Nucleus accumbens (tissue), 56 donors: Measurements from ENCODE around the gene THUMPD1.
"Not testable (repeated sequence)": the region's sequence is repeated elsewhere in the genome, so short reads cannot be mapped to it uniquely, and the experiment has no call there.

Source experiments
- DNase-seq, 56 donors: peaks; one replicate each; lab custom pipeline; 2025; lab: John Stamatoyannopoulos, UW

THUMPD1 gene

DNA sequence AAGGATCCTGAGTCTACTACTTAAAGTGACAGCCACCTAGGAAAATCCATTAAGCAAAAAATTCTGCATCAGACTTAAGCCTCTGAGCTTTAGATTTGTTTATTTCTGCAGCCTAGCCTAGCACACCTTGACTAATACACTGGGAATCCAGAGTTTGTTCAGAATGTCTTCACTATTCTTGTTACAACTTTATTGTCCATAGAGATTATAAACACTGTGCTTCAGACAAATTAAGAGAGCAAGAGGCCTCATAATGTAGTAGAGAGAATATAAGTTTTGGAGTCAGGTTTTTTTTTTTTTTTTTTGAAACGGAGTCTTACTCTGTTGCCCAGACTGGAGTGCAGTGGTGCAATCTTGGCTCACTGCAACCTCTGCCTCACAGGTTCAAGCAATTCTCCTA is 8.9 kb upstream of the THUMPD1 start:
- DNase-seq: no peak

DNA sequence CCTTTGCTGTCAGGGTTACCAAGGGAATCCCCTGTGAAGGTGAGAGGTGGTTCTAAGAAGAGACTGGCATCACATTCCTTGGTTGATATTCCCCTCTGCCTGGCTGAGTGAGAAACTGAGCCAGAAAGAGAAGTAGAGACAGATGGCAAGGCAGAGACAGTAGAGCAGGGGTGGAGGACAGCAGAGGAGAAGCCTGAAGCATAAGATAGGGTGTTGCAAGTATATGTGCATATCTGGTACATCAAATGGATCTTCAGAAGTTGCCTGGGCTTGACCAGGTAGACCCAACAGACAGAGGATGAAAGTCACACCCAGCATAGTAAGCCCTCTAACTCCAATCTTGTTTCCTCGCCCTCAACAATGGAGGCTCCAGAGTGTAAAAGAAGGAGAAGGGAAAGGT is 7.9 kb upstream of the THUMPD1 start:
- DNase-seq: no peak

DNA sequence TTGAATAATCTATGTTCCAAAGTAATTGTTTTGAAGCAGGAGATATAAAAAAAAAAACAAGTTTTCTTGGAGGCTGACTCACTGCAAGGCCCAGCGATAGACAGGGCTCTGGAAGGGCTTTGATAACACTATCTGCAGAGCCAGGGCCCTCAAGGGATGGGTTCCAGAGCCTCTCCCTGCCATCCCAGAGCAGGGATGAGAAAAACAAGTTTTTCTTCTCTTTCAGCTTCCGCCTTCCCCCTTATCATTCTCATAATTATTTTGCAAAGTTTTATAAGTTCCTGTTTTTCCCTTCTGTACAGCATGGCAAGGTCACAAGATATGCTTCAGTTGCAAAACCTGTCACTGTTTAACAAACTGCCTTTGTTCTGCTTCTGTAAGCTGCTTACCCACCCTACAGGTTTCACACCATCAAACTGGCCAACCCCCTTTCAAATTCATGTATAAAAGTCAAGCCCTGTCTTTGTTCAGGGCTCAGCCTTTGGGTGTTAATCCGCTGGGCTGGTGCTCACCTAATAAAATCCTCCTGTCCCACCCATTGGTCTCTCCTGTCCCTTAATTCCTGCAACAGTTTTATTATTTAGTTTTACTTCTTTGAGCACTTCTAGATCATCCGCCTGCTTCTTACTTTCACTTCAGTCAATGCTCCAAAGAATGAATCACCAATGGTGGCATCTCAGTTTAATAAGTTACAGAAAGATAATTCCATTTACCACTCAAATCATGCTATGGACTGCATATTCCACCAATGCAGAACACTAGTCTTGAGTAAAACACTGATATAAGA is 5.6 kb upstream of the THUMPD1 start:
- DNase-seq: no peak

DNA sequence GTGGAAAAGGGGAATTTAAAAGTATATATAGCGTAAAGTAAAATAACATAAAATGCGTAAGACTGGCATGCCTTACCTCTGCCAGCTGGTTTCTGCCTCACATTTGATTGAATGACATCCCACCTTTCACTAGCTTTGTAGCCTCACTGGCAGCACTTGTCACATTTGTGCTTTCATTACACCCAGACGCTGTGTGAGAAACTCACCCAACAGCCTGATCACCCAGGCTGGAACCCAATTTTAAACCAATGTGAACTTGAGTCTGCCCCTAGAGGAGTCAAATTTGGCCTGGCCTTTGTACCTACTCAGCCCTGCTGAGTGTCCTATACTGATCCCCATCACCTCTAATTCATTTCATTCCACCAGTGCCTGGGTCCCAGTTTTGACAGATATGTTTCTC is 4.8 kb upstream of the THUMPD1 start:
- no peak for DNase-seq

DNA sequence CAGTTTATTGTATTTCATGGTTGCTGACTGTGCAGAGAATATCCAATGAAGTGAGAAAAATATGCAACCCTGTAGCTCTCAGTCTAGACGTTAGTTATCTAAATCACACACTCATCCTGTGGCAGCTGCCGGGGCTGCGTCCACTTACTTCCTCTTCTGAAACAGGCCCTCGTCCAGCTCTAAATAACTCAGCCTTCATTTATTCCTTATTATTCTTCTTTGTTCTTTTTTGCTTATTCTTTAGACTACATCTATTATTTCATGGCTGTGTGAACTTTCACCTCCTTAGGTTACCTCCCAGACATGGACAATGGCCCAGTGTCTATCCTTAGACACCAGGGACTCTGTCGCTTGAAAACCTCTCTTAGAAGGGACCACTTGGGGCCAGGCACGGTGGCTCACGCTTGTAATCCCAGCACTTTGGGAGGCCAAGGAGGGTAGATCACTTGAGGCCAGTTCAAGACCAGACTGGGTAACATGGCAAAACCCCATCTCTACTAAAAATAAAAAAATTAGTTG is 3.4 kb upstream of the THUMPD1 start:
- DNase-seq: no peak

DNA sequence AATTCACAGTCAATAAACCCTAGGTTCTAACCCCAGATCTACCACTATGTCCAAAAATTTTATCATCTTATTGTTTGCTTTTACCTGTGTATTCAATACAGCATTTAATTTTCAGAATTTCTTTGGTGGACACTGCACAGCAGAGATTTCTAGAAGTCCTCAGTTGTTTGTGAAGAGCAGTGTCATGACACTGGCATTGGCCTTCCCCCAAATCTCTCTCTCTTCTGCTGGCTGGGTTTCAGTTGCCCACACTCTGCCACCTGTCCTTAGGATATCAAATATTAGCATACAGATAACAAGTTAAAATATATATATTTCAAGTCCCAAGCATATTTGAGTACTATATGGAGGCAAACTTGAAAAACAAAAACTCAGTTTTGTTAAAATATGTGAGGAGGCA is 2.0 kb upstream of the THUMPD1 start:
- DNase-seq: no peak

DNA sequence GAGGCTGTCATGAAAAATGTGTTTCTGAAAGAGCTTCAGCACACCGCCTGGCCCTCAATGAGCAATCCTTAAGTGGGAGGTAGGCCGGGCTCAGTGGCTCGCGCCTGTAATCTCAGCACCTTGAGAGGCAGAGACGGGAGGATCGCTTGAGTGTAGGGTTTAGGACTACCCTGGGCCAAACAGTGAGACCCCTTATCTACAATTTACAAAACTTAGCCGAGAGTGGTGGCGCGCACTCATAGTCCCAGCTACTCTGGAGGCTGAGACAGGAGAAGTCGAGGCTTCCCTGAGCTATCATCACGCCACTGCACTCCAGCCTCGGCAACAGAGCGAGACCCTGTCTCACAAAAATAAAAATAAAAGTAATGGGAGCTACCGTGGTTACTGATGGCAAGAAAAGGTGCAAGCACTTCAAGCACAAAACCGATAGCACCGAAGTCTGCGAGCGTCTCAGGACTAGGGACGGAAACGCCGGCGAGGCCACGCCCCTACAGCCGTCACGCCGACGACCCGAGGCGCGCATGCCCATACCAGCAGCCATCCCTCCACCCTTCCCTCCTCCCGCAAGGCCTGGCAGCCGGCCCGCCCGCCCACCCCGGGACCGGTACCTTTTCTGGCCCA is 607 bp downstream of the THUMPD1 start:
- DNase-seq: peak in 55 of 56 donors; percentile 34 to 94 (median 83)

DNA sequence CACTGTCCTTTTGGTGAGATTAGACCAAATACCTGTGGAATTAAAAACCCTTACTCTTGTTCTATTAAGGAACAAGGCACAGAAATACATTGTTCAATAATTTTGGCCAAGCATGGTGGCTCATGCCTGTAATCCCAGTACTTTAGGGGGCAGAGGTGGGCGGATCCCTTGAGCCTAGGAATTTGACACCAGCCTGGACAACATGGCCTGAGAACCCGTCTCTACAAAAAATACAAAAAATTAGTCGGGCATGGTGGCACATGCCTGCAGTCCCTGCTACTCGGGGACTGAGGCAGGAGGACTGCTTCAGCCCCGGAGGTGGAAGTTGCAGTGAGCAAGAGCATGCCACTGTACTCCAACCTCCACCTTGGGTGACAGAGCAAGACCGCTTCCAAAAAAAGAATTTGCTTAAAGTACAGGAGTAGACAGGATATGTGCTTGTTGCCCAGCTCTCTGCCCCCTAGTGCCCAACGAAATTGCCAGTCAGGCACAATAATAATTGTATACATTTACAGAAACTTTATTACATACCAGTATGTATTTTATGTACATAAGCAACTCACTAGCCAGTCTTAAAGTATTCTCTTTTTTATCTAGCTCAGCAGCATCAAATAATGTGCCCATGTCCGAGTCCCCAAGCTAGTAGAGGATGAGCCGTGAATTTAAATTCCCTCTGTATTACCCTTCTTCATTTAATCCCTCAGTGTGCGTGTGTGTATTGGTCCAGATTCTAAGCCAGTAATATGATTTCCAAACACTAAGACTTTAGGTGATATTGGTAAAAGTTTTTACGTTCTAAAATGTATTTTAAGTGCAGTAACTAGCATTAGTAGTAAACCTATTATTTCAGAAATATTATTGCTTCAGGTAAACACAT is 1.4 kb downstream of the THUMPD1 start:
- no peak for DNase-seq

DNA sequence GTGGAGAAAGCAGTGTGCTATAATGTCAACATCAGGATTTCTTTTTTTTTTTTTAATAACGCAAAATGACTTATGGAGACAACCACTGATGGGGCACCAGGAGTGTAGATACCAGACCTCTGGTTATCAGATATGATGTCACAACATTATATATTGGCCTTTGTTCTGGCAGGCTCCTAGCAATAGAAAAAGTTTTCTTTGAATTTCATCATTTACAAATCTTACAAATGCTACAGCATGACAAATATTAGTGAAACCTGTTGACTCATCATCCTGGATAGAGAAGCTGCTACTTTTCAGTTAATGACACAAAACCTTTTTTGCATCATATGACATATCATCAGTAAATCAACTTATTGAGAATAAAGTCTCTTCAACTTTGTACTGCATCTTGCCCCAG is 6.1 kb downstream of the THUMPD1 start:
- no peak for DNase-seq

DNA sequence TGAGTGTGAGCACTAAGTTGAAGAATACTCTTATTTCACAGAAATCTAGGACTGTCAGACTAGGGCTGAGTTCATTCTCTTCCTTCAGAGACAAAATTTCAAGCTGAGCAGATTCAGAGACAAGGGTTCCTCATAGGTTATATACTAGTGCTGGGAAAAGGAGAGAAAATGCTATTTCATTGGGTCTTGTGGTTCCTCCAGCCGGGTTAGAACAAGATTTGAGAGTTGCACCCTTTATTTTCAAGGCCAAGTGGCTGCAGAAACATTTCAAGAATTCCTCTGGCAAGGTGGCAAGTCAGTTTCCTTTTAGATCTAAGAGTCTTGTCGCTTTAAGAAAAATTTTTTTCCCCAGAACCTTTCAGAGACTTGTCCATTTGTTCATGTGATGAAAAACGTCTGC is 6.8 kb downstream of the THUMPD1 start:
- no peak for DNase-seq

DNA sequence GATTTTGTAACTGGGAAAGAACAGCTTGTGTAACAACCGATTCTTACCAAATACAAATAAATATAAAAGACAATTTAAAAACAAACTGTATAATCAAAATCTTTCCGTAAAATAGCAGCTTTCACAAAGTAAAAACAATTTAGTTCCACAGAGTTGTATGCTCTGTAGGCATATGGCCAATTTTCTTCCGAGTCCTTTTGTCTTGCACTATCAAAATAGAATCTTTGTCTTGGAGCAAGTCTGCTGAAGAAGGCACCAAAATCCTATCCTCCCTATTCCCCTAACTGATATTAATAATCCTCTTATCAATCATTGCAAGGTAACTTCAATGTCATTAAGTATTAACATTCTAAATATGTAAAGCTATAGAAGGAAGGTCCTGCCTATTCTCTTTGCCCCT is 7.6 kb downstream of the THUMPD1 start:
- DNase-seq: no peak

DNA sequence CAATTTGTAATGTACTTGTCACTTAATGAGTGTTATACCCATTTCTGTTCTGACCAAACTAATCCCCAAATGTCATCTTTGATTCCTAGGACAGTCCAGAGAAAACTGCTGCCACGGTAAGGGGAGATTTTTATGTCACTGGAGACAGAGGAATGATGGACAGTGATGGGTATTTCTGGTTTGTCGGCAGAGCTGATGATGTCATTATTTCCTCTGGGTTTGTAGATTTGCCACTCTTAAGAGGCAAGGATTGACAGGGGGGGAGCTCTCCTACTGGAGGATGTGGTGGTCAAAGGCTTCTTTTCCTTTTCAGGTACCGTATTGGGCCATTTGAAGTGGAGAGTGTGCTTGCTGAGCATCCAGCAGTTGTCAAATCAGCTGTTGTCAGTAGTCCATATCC is 12.5 kb downstream of the THUMPD1 start:
- no peak for DNase-seq

DNA sequence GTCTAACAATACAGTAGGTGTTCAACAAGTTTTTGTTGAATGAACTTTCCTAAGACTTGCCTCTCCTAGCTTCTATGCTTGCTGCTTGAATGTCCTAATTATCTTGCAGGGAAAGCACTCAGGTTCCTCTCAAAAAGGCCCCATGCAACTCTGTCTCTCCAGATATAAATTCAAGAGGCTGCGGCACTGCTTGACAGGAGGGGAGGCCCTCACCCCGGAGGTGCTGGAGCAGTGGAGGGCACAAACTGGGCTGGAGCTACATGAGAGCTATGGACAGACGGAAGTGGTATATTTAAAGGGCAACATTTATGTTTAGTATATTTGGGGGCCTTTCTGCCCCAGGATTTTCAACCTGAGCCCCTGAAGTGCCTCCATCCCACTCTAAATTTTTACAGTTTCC is 14.4 kb downstream of the THUMPD1 start:
- DNase-seq: no peak

DNA sequence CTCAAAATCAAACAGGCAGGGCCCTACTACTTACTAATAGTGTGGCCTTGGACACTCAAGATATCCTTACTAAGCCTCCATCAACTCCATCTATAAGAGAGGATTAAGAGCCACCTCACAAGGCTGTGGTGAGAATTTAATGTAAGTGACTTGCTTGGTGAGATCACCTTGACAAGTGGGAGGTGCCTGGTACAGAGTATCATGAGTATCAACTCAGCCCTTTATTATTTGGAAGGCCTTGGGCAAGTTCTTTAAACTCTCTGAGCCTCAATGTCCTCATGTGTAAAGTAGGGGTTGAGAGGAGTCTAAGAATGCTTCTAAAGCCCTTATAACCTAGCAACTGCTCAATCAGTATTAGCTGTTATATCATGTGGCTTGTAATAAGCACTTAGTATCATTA is 15.0 kb downstream of the THUMPD1 start:
- no peak for DNase-seq

DNA sequence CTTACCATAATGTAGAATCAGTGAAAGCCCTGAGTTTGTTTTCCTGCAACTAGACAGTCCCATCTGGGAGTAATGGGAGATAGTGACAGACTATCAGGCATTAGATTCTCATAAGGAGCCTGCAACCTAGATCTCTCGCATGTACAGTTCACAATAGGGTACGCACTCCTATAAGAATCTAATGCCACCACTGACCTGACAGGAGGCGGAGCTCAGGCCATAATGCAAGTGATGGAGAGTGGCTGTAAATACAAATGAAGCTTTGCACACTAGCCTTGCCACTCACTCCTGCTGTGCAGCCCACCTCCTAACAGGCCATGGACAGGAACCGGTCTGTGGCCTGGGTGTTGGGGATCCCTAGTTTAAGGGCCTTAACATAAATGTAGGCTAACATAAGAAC is 21.4 kb downstream of the THUMPD1 start:
- no peak for DNase-seq

DNA sequence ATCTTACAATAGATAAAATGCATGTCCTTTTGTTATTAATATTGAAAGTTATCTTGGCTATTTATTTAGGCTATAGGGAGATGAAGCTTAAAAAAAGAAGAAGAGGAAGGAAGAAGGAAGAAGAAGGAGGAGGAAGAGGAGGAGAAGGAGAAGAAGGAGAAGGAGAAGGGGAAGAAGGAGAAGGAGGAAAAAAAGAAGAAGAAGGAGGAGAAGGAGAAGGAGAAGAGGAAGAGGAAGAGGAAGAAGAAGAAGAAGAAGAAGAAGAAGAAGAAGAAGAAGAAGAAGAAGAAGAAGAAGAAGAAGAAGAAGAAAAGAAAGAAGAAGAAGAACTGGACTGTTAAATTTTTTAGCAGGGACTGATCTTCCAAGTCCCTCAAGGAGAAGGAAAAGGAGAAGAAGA is 23.9 kb downstream of the THUMPD1 start:
- not testable (repeated sequence) for DNase-seq

DNA sequence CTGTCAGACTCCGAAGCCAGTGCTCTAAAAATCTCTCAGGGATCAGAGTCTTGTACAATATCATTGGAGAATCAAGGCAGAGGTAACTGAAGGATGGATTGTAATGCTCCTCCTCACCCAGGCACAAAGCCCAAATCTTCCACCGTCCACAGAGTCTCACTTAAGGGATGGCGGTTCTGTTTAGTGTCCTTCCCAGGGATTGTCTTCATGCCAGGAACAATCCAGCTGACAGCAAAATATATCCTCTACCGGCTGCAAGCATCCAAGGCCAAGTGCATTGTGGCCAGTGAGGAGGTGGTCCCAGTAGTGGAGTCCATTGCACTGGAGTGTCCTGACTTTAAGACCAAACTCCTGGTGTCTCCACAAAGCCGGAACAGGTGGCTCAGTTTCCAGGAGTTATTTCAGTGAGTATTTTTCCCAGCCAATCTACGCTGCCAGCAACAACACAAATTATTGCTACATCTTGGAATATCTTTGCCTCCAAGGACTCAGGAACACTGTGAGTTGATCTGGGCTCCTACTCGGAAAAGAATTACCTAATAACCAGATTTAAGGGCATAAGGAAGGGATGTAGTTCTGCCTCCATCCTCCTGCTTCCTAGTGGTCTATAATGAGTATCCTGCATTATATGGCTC is 30.2 kb downstream of the THUMPD1 start:
- DNase-seq: no peak

DNA sequence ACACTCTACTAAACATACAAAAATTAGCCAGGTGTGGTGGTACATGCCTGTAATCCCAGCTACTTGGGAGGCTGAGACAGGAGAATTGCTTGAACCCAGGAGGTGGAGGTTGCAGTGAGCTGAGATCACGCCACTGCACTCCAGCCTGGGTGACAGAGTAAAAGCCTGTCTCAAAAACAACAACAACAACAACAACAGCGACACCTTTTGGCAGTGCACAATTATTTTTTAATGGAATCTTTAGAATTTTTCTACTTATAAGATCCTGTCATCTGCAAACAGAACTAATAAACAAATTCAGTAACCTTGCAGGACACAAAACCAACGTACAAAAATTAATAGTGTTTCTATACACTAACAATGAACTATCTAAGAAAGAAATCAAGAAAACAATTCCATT is 33.5 kb downstream of the THUMPD1 start:
- DNase-seq: not testable (repeated sequence)

DNA sequence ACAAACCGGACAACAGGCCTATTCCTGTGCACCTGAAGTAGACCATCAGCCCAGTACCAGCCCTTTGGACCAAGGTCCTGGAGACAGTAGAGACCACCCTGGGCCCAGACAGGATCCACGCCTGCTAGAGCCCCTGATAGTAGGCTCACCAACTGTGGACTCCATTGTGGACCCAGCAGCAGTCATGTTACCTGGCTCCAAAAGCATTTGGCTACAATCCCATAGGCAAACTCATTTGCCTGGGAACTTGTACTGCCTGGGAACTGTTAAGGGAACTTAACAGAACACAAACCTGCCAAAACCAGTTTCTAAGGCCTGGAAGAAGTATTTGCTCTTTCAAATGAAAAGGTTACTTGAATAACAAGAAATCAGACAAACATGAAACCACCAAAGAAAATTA is 34.2 kb downstream of the THUMPD1 start:
- DNase-seq: no peak

DNA sequence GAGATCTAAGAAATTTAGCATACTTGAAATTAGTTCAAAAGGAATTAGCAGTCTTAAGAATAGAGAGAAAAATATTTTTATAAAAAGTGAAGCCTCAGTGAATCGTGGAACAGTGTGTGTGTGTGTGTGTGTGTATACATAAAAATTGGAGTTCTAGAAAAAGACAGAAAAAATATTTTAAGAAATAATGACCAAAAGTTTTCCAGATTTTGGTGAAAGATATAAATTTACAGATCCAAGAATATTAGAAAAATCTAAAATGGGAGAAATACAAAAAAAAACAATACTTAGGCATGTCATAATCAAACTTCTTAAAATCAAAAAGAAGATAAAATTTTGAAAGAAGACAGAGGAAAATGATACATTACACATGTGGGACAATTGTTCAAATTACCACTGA is 35.6 kb downstream of the THUMPD1 start:
- not testable (repeated sequence) for DNase-seq

DNA sequence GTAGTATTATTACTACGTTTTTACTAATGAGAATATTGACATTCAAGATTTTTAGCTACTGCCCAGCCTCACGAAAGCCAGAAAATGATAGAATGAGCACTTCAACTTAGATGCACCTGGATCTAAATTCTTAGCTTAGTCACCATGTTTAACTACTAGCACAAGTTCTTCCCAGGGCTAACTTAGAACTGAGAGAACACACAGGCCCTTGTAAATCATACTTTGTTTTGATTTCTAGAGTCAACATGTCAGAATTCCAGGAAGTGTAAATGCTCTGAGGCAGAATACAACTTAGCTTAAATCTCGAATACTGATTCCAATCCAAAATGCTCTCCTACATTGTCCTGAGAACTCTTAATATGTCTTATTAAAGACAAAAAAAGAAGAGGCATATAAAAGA is 37.3 kb downstream of the THUMPD1 start:
- no peak for DNase-seq
